ENCODE data around the gene MEIG1.
"Not testable (repeated sequence)": the region's sequence is repeated elsewhere in the genome, so short reads cannot be mapped to it uniquely, and the experiment has no call there.

Gene MEIG1

DNA sequence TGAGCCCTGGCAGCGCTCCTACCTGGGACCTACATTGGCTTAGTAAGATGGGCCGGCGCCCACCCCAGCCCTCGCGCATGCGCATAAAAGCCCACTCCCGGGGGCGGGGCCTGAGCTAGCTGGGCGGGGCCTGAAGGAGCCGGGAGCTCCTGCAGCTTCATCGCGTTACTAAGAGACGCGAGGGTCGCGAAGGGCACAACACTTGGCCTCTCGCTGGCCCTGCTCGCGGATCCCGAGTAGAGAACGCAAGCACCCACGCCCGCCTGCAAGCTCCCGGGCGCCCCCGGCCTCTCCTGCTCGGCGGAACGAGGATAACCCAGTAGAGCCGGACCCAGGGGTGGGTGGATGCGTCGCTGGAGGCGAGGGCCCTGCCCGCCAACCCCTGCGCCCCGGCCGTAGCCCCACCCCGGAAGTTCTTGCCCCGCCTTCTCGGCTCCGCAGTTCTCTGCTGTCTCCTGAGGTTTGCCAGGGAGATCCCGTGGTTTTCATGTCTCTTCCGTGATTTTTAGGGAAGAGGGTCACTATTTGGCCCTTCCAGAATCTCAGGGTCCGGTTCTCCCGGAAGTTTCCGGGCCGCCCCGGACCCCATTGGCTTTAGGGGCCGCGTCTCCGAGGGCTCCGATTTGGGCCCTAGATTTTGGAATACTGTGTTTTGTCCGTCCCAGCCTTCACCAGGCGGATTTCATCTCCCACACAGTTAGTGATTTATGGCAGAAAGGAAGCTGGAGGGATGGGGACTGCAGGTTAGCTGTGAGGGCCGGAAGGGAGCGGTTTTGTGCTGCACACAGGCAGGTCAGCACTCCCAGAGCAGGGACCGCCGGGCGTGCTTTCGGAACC lies at the start of gene MEIG1:
MEIG1 (plus strand) TSS at position 168 of the 837 bp plus-strand sequence. CDS start 7,081 bp downstream, outside the sequence.
- DNase-seq (ENCODE audit: low read depth), result peak; percentile 66

GRCh38 chr10:14910953-14911352 lies 48.2 kb upstream of the MEIG1 start:
- no peak for DNase-seq (ENCODE audit: low read depth)

GRCh38 chr10:14911801-14912200 lies 47.4 kb upstream of the MEIG1 start:
- no peak for DNase-seq (ENCODE audit: low read depth)

- DNase-seq (ENCODE audit: low read depth), result no peak
Observed at GRCh38 chr10:14916600-14916999, 42.6 kb upstream of the MEIG1 start.

GRCh38 chr10:14917827-14918226 lies 41.4 kb upstream of the MEIG1 start:
- DNase-seq (ENCODE audit: low read depth), result no peak

- DNase-seq (ENCODE audit: low read depth), result no peak
Observed at GRCh38 chr10:14918964-14919363, 40.2 kb upstream of the MEIG1 start.

DNA sequence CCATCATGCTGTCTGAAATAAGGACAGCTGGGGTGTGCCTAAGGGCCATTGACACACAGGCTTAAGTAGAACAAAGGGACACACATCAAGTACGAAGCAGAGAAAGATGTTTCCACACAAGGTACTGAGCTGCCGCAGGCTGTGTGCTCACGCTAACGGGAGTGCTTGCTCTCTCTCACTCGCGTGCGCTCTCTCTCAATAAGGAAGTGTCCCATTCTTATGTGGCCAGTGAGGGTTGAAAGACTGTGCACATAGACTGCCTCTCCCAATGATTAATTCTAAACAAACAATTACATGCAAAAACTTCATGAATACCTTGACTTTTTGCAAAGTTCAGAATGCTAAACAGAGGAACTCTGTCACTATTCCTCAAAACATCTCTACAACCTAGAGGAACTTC lies 35.2 kb upstream of the MEIG1 start:
- DNase-seq (ENCODE audit: low read depth), result no peak

DNA sequence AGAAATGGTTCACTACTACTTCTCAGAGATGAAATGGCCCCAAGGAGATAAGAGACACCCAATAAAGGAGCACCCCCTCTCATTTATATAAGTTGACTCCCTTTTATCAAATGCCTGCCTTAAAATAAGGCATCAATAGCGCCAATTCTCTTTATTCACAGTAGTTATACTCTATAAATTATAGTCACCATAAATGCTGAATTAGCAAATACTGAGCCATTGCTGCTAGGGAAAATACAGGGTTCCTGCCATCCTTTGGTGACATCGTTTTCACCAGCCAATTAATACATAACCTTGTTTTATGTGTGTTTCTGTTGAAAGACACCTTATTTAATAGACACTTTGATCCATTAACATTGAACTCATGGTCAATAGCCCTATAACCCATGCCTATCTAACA lies 33.9 kb upstream of the MEIG1 start:
- no peak for DNase-seq (ENCODE audit: low read depth)

- no peak for DNase-seq (ENCODE audit: low read depth)
Observed at GRCh38 chr10:14926061-14926470, 33.1 kb upstream of the MEIG1 start.

DNA sequence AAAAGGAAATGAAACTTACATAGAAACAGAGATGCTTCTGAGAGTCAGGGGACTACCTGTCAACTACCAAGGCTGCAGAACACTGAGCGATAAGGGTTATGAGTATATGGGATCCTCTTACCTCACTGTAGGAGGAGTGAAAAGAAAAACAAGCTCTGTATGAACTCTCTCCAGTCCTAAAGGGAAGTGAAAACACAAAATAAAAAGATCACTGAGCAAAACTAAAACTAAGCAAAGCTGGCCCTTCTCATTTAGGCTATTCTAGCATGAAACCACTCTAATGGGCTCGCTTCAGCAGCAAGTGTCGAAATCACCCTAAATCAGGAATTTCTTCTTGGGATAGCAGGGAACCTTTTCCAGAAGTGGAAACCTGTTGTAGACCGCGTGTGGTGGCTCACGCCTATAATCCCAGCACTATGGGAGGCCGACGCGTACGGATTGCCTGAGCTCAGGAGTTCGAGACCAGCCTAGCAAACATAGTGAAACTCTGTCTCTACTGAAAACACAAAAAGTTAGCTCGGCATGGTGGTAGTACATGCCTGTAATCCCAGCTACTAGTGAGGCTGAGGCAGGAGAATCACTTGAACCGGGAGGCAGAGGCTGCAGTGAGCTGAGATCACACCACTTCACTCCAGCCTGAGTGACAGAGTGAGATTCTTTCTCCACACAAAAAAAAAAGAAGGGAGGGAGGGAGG lies 32.3 kb upstream of the MEIG1 start:
- no peak for DNase-seq (ENCODE audit: low read depth)

DNA sequence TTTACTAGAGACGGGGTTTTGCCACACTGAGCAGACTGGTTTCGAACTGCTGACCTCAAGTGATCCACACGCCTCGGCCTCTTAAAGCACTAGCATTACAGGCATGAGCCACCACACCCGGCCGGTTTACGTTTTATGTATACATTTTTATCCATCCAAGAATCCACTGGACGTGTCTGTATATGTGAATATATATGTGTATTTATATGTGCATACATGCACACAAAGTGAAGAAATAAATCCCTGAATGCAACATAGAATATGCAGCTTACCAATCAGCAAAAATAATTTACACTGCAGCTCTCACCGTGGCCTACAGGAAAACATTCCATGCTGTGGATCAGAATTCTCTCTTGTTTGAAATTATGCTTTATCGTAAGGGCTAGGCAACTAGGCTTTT lies 28.6 kb upstream of the MEIG1 start:
- DNase-seq (ENCODE audit: low read depth), result no peak

- DNase-seq (ENCODE audit: low read depth), result no peak
Observed at GRCh38 chr10:14936584-14936983, 22.6 kb upstream of the MEIG1 start.

- DNase-seq (ENCODE audit: low read depth), result not testable (repeated sequence)
Observed at GRCh38 chr10:14938971-14939370, 20.2 kb upstream of the MEIG1 start.

- DNase-seq (ENCODE audit: low read depth), result not testable (repeated sequence)
Observed at GRCh38 chr10:14942147-14942949, 16.8 kb upstream of the MEIG1 start.

GRCh38 chr10:14942950-14943338 lies 16.2 kb upstream of the MEIG1 start:
- DNase-seq (ENCODE audit: low read depth), result not testable (repeated sequence)

- no peak for DNase-seq (ENCODE audit: low read depth)
Observed at GRCh38 chr10:14945108-14945507, 14.1 kb upstream of the MEIG1 start.

GRCh38 chr10:14947268-14947667 lies 11.9 kb upstream of the MEIG1 start:
- DNase-seq (ENCODE audit: low read depth), result no peak

DNA sequence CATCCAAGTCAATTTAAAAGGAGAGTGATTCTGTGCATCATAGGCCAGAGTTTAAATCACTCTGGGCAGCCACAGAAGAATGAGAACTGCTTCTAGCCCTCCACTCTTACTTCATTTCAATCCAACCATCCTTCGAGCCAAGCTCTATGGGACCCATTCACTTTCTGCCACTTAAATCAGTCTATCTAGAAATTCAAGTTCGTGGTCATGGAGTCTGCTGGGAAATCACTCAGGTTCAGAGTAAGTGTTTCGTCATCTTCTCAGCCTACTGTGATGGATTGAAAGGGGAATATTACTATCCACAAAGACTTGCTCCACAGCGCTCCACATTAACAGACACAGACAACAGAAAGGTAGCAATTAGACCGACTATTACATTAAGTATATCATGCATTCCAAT lies 9.9 kb upstream of the MEIG1 start:
- no peak for DNase-seq (ENCODE audit: low read depth)

DNA sequence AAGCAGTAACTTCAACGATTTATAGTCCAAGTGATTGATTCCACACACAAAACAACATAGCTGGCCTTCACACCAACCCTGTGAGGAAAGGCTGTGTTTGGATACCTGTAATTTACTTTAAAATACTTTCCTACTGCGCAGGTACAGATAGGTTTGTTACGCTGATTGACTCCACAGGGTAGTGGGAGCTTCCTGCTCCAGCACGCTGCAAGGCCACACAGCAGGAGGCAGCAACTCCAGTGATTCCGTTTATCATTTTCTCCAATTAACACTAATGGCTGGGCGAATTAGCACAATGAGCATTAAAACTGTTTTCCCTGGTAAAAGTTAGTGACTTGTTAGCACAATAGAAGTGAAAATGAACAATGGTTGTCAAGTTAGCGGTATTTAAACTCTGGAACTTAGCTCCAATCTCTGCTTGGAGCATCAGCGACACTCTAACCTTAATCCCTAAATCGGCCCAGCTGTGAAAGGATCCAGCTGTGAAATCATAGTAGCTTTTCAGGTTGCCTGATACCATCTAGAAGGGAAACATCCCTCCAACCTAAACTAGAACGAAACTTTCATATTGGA lies 6.3 kb upstream of the MEIG1 start:
- no peak for DNase-seq (ENCODE audit: low read depth)

DNA sequence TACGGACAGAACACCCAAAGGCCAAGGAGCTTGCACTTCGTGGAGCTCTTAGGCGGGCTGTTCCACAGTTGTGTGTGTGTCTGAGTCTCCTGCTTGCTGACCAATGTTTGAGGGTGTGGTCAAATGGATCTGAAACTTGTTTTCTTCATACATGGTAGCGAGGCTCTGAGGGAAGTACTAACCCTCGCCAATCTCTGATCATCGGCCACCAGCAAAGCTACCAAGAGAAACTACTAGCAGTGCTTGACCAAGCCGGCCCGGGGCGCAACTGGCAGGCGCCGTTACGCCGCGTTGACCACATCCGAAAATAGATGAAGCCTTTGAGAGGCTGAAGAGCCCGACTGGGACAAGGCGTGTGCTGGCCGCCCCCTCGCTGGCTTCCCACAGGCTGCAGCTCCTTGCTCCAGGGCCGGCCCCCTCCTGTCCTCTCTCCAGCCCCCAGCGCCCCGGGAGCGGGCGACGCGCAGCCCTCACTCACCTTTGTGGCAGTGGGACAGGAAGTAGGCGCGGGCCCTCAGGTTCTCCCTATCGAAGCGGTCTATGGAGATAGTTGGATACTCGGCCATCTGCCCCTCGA lies 5.7 kb upstream of the MEIG1 start:
- peak; percentile 19 for DNase-seq (ENCODE audit: low read depth)

DNA sequence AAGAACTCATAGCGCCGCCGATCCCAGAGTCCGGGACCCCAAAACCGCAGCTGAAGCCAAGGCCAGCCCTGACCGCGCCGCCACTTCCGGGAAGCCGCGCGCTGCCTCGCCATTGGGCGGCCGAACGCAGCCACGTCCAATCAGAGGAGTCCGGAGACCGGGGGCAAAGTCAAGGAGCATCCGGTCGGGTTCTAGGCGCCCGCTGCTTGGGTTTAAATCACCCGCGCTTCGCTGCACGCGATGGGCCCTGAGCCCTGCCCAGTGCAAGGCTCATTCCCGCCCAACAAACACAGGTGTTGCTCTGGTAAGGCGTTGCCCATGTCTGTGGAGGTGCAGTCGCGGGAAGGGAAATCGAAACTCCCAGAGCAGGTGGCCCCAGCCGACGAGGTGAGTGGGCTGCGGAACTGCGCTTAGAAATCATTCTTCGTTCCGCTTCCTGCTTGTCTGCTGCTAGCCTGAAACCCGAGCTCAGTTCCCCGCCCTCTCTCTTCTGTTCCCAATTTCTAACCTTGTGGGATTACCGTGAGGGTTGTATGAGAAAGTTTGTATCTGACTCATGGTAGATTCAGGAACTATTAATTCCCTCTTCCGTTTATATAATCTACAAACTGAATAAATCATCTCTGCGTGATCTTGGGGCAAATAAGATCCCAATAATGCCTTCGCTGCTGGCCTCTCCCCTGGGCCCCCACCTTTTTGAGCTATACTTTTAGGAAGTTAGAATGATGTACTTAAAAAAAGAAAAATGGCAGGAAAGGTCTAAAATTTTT lies 5.0 kb upstream of the MEIG1 start, which contains the start of gene DCLRE1C:
DCLRE1C (minus strand) TSS at position 96 of the 770 bp plus-strand sequence; CDS start at position 10, 86 bp downstream.
- DNase-seq (ENCODE audit: low read depth), result peak; percentile 61

All from HS-27A (cell line).